ENCODE measurements around the gene YBEY. TPM values are rescaled to one million over a fixed set of nuclear protein-coding genes. Genes with fewer than 3 reads are reported as not detected.

Gene YBEY
- total RNA-seq, 4 donors from 2014 or later, result 12.6 to 25.4 (median 21.0) TPM

GRCh38 chr21:46254208-46254975, 31.8 kb upstream of the YBEY start:
- 89 to 93% methylated on average over 10 to 12 of the region's 12 CpGs for WGBS, 2 donors
- Histone ChIP-seq H3K4me1 (no peaks in the 10 kb centered on the region), H3K4me3 (replicated peaks in 1 of 3) (no peak overlapping the region), H3K36me3 (peaks cover 73 to 89% of the 10 kb centered on the region in 2 donors), H3K27me3 (no peaks in the 10 kb centered on the region), H3K27ac (no peak overlapping the region), H3K9me3 (no peaks in the 10 kb centered on the region)
- intact Hi-C loops (cut with DNase I), result no loop called here
- TF ChIP-seq POLR2A (IDR thresholded peaks at IDR 0.05) (no peak), CTCF (IDR thresholded peaks at IDR 0.05) (no peak)
- DNase-seq, result no peak

- Histone ChIP-seq H3K4me3 (replicated peaks in 1 of 3) (no peak overlapping the region), H3K4me1 (no peaks in the 10 kb centered on the region), H3K27me3 (no peaks in the 10 kb centered on the region), H3K9me3 (no peaks in the 10 kb centered on the region), H3K36me3 (peaks cover 73 to 91% of the 10 kb centered on the region in 2 donors), H3K27ac (no peak overlapping the region)
- WGBS, 2 donors, result 90 to 97% methylated on average over 11 of the region's 11 CpGs
- TF ChIP-seq POLR2A (IDR thresholded peaks at IDR 0.05), result no peak
- no peak for TF ChIP-seq CTCF (IDR thresholded peaks at IDR 0.05)
- DNase-seq, result no peak
- intact Hi-C loops (cut with DNase I), result no loop called here
Measured at GRCh38 chr21:46255166-46255565, 31.0 kb upstream of the YBEY start.

- Histone ChIP-seq H3K4me1 (no peaks in the 10 kb centered on the region), H3K4me3 (replicated peaks in 1 of 3) (no peak overlapping the region), H3K9me3 (no peaks in the 10 kb centered on the region), H3K27ac (no peak overlapping the region), H3K27me3 (no peaks in the 10 kb centered on the region), H3K36me3 (peaks cover 73 to 91% of the 10 kb centered on the region in 2 donors)
- 93 to 94% methylated on average over 5 to 6 of the region's 6 CpGs for WGBS, 2 donors
- no peak for DNase-seq
- TF ChIP-seq CTCF (IDR thresholded peaks at IDR 0.05) (no peak), POLR2A (IDR thresholded peaks at IDR 0.05) (no peak)
- intact Hi-C loops (cut with DNase I), result no loop called here
Measured at GRCh38 chr21:46255758-46256337, 30.3 kb upstream of the YBEY start.

- Histone ChIP-seq H3K4me3 (replicated peaks in 1 of 3) (no peak overlapping the region), H3K27ac (no peak overlapping the region), H3K9me3 (no peaks in the 10 kb centered on the region), H3K36me3 (peaks cover 77 to 92% of the 10 kb centered on the region in 2 donors), H3K27me3 (no peaks in the 10 kb centered on the region), H3K4me1 (no peaks in the 10 kb centered on the region)
- intact Hi-C loops (cut with DNase I), result no loop called here
- no peak for DNase-seq
- 93 to 99% methylated on average over 18 of the region's 18 CpGs for WGBS, 2 donors
- TF ChIP-seq CTCF (IDR thresholded peaks at IDR 0.05) (no peak), POLR2A (IDR thresholded peaks at IDR 0.05) (no peak)
Measured at GRCh38 chr21:46256501-46256994, 29.6 kb upstream of the YBEY start.

All from thyroid gland (tissue), 4 donors.